Thoracic aorta (tissue), 2 donors: ENCODE measurements around the gene CYP4F3. TPM values are rescaled to one million over a fixed set of nuclear protein-coding genes. Genes with fewer than 3 reads are reported as not detected.

Source experiments
- ATAC-seq: fragments of 150-250 bp; one replicate; pipeline ENCODE4 v1.8.0; 2017; ENCODE audit warnings: low read depth; ENCODE audit not compliant: insufficient number of reproducible peaks, low FRiP score
- DNase-seq: peaks from one replicate; pipeline ENCODE4 v3.0.0-alpha.2; 2020; ENCODE audit warnings: low spot score
- H3K27ac ChIP-seq, 2 donors: fragments of 200-600 bp; sonication (generic); 1 replicate in 1 of 2; 2 replicates in 1 of 2; pipeline ENCODE4 v1.5.1; 2016; ENCODE audit warnings: mild to moderate bottlenecking in 2 of 2, moderate library complexity in 2 of 2
- H3K27me3 ChIP-seq: fragments of 200-600 bp; sonication (generic); replicated peaks from 2 replicates; pipeline ENCODE4 v1.6.0; 2016; ENCODE audit warnings: mild to moderate bottlenecking; ENCODE audit not compliant: insufficient read depth
- H3K36me3 ChIP-seq: fragments of 200-600 bp; sonication (generic); one replicate; pipeline ENCODE4 v1.5.1; 2016
- H3K4me1 ChIP-seq, 2 donors: fragments of 200-600 bp; sonication (generic); 1 replicate in 1 of 2; 2 replicates in 1 of 2; pipeline versions ENCODE4 v1.5.1 to v1.6.0; 2016; ENCODE audit warnings: low read depth in 2 of 2, mild to moderate bottlenecking in 1 of 2; ENCODE audit not compliant: control insufficient read depth in 1 of 2
- H3K4me3 ChIP-seq: fragments of 200-600 bp; sonication (generic); 2 replicates; pipeline ENCODE4 v1.5.1; 2016; ENCODE audit warnings: mild to moderate bottlenecking
- H3K9me3 ChIP-seq: fragments of 200-600 bp; sonication (generic); 2 replicates; pipeline ENCODE4 v1.5.1; 2016
- CTCF ChIP-seq: fragments of 200-600 bp; sonication (generic); IDR thresholded peaks from one replicate; pipeline ENCODE4 v1.5.1; 2019; ENCODE audit warnings: antibody characterized with exemption
- total RNA-seq, 2 donors: library from RNA; depleted of rRNA; stranded (reverse); fragments of >200 nt; gene quantifications; one replicate each; pipeline versions ENCODE4 v1.1.0 to v1.2.3, GENCODE V29; 2016

CYP4F3 gene
- total RNA-seq, 2 donors from 2014 or later = 1.4 TPM; not detected in 1

- Histone ChIP-seq H3K27me3 (no peaks in the 10 kb centered on the region), H3K4me1 (no peaks in the 10 kb centered on the region), H3K27ac (no peak overlapping the region), H3K4me3 (no peak overlapping the region), H3K9me3 (no peaks in the 10 kb centered on the region), H3K36me3 (no peaks in the 10 kb centered on the region)
- TF ChIP-seq CTCF = no peak
- ATAC-seq (no peak), DNase-seq (no peak)
Observed at GRCh38 chr19:15623711-15624318, 16.9 kb upstream of the CYP4F3 start.

- Histone ChIP-seq H3K9me3 (no peaks in the 10 kb centered on the region), H3K27me3 (no peaks in the 10 kb centered on the region), H3K27ac (no peak overlapping the region), H3K4me1 (no peaks in the 10 kb centered on the region), H3K4me3 (no peak overlapping the region), H3K36me3 (no peaks in the 10 kb centered on the region)
- TF ChIP-seq CTCF = no peak
- no peak for DNase-seq
- no peak for ATAC-seq
Observed at GRCh38 chr19:15628236-15629002, 12.3 kb upstream of the CYP4F3 start.

GRCh38 chr19:15629003-15629880, 11.5 kb upstream of the CYP4F3 start:
- Histone ChIP-seq H3K9me3 (no peaks in the 10 kb centered on the region), H3K27ac (no peak overlapping the region), H3K36me3 (no peaks in the 10 kb centered on the region), H3K4me1 (no peaks in the 10 kb centered on the region), H3K4me3 (no peak overlapping the region), H3K27me3 (no peaks in the 10 kb centered on the region)
- peak; percentile 12 for ATAC-seq
- TF ChIP-seq CTCF = peak; percentile 90
- DNase-seq = peak; percentile 38

GRCh38 chr19:15631817-15632216, 8.9 kb upstream of the CYP4F3 start:
- TF ChIP-seq CTCF = no peak
- no peaks in the 10 kb centered on the region for H3K9me3 ChIP-seq
- H3K27ac ChIP-seq = no peak overlapping the region
- no peaks in the 10 kb centered on the region for H3K36me3 ChIP-seq
- DNase-seq (no peak), ATAC-seq (no peak)
- H3K4me3 ChIP-seq = no peak overlapping the region
- no peaks in the 10 kb centered on the region for H3K4me1 ChIP-seq
- H3K27me3 ChIP-seq = no peaks in the 10 kb centered on the region
